Natural killer cell treated with Interleukin-12 subunit alpha and Interleukin-12 subunit beta and Interleukin-15 and Interleukin-18, amount 100 ng/mL, for 72 hours (primary cell): Measurements from ENCODE around the gene MORC1. TPM values are rescaled to one million over a fixed set of nuclear protein-coding genes. Genes with fewer than 3 reads are reported as not detected.

Experiments
- ATAC-seq, 2 donors: fragments of 150-1000 bp; cut with Tn5 transposase in 1 of 2; sonication (Bioruptor Pico), chemical (Tn5 transposase) in 1 of 2; 2 replicates each; pipeline ENCODE4 v1.10.0; 2021
- DNase-seq: peaks from one replicate; pipeline ENCODE4 v3.0.0; 2022; ENCODE audit warnings: low spot score
- H3K27ac Mint-ChIP-seq, 2 donors: 1 replicate in 1 of 2; 2 replicates in 1 of 2; pipeline ENCODE4 v1.8.0; 2022; ENCODE audit warnings: mixed read lengths in 2 of 2, mild to moderate bottlenecking in 1 of 2, moderate library complexity in 1 of 2
- H3K27me3 Mint-ChIP-seq, 2 donors: 1 replicate in 1 of 2; 2 replicates in 1 of 2; pipeline ENCODE4 v1.8.0; 2022; ENCODE audit warnings: mixed read lengths in 2 of 2
- H3K36me3 Mint-ChIP-seq: one replicate; pipeline ENCODE4 v1.8.0; 2022; ENCODE audit warnings: mixed read lengths
- H3K4me1 Mint-ChIP-seq, 2 donors: 1 replicate in 1 of 2; 2 replicates in 1 of 2; pipeline ENCODE4 v1.8.0; 2022; ENCODE audit warnings: low read depth in 2 of 2, mixed read lengths in 2 of 2, mild to moderate bottlenecking in 1 of 2
- H3K4me3 Mint-ChIP-seq: one replicate; pipeline ENCODE4 v1.8.0; 2022; ENCODE audit warnings: mixed read lengths
- H3K9me3 Mint-ChIP-seq: 2 replicates; pipeline ENCODE4 v1.8.0; 2022; ENCODE audit warnings: mixed read lengths
- total RNA-seq, 2 donors: library from RNA; stranded (reverse); gene quantifications; one replicate each; pipeline ENCODE4 v1.2.3, GENCODE V29; 2022

Gene MORC1
- total RNA-seq, 2 donors from 2014 or later, result not detected

DNA sequence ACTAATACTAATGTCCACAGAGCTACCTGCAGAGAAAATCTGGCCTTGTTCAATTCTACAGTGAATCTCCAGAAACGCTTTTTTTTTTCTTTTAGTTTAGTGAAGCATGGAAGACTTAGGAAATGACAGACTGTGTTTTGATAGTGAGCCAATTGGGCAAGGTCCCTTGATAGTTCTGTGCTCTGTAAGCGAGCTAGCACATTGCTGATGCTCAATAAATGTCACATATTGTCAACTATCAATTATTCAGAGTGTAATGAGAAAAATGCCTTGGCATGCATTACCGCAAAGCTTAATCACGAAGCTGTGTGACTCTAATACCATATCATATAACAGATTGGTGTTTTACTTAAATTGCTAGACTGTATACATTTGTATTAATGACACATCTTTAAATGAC lies 13.3 kb upstream of the MORC1 start:
- Mint-ChIP-seq H3K9me3 (peaks cover 5% of the 10 kb centered on the region), H3K27ac (no peak overlapping the region), H3K36me3 (no peaks in the 10 kb centered on the region), H3K4me3 (no peak overlapping the region), H3K4me1 (no peaks in the 10 kb centered on the region), H3K27me3 (no peaks in the 10 kb centered on the region)
- no peak for DNase-seq
- no peak for ATAC-seq

DNA sequence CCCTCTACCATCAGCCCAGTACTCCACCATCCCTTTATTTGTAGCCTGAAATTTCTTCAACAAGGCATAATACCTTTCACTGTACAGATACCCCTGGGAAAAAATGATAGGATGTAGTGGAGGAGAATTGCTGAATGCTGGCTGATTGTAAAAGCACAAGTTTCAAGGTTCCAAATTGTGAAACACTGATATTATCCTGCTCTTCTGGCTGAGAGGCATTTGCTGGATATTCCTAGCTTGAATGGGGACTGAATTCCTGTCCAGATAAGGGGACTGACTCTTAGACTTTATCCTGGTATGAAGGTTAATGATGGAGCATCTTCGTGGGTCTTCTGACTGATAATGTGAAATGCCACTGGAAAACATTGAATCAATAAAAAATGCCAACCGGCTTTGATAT lies 9.6 kb upstream of the MORC1 start:
- DNase-seq (no peak), ATAC-seq (no peak)
- Mint-ChIP-seq H3K4me3 (no peak overlapping the region), H3K4me1 (no peaks in the 10 kb centered on the region), H3K27ac (no peak overlapping the region), H3K9me3 (peaks cover 9% of the 10 kb centered on the region), H3K27me3 (no peaks in the 10 kb centered on the region), H3K36me3 (no peaks in the 10 kb centered on the region)

DNA sequence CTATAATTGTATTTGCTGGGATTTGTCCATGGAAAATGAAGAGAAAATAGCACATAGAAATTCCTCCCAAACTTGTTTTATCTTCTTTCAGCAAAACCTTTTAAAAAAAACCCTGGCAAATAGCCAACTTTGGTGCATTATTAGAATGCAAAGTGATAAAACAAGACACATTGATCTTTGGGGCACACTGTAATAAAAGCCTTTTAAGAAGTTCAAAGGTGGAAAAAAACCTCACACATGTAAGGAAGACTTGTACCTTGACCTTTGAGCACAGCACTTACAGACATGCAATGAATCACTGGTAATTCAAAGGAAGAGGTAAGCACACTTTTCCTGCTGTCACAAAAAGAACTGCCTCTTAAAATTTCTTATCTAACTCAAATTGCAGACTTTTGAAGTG lies 8.0 kb upstream of the MORC1 start:
- no peaks in the 10 kb centered on the region for H3K36me3 Mint-ChIP-seq
- DNase-seq (no peak), ATAC-seq (no peak)
- no peak overlapping the region for H3K4me3 Mint-ChIP-seq
- H3K27me3 Mint-ChIP-seq, result no peaks in the 10 kb centered on the region
- peaks cover 9% of the 10 kb centered on the region for H3K9me3 Mint-ChIP-seq
- no peaks in the 10 kb centered on the region for H3K4me1 Mint-ChIP-seq
- no peak overlapping the region for H3K27ac Mint-ChIP-seq

- peaks cover 4% of the 10 kb centered on the region for H3K9me3 Mint-ChIP-seq
- no peaks in the 10 kb centered on the region for H3K36me3 Mint-ChIP-seq
- H3K4me3 Mint-ChIP-seq, result no peak overlapping the region
- no peaks in the 10 kb centered on the region for H3K4me1 Mint-ChIP-seq
- H3K27ac Mint-ChIP-seq, result no peak overlapping the region
- no peaks in the 10 kb centered on the region for H3K27me3 Mint-ChIP-seq
- ATAC-seq (no peak), DNase-seq (no peak)
Measured at GRCh38 chr3:109122690-109123089, 4.8 kb upstream of the MORC1 start.

- ATAC-seq, result no peak
- H3K9me3 Mint-ChIP-seq, result peaks cover 4% of the 10 kb centered on the region
- H3K36me3 Mint-ChIP-seq, result no peaks in the 10 kb centered on the region
- no peaks in the 10 kb centered on the region for H3K4me1 Mint-ChIP-seq
- no peak overlapping the region for H3K27ac Mint-ChIP-seq
- H3K4me3 Mint-ChIP-seq, result no peak overlapping the region
- no peak for DNase-seq
- peaks cover 2 to 7% of the 10 kb centered on the region in 2 donors for H3K27me3 Mint-ChIP-seq
Measured at GRCh38 chr3:109118584-109118983, 650 bp upstream of the MORC1 start.

- H3K4me1 Mint-ChIP-seq, result no peaks in the 10 kb centered on the region
- no peak overlapping the region for H3K27ac Mint-ChIP-seq
- ATAC-seq, result no peak
- H3K4me3 Mint-ChIP-seq, result no peak overlapping the region
- peaks cover 4 to 7% of the 10 kb centered on the region in 2 donors for H3K27me3 Mint-ChIP-seq
- H3K36me3 Mint-ChIP-seq, result no peaks in the 10 kb centered on the region
- DNase-seq, result no peak
- H3K9me3 Mint-ChIP-seq, result no peaks in the 10 kb centered on the region
Measured at GRCh38 chr3:109116031-109116430, 1.9 kb downstream of the MORC1 start.

DNA sequence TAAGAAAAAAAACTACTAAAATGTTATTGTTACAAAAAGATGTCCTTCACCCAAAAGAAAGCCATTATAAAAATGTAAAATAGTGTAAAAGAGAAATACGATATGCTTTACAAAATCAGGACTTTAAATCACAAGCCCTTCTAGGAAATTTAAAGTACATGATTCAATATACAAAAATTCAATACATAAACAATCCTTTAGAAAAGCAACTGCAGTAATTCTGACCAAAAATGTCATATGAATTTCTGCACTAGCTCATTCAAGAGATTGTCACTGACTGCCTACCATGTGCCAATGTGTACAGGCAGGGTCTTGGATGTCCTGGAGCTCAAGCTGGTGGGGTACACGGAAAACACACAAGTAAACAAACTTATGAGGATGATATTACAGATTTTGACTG lies 2.5 kb downstream of the MORC1 start:
- ATAC-seq, result no peak
- Mint-ChIP-seq H3K4me3 (no peak overlapping the region), H3K4me1 (no peaks in the 10 kb centered on the region), H3K36me3 (no peaks in the 10 kb centered on the region), H3K27ac (no peak overlapping the region), H3K9me3 (no peaks in the 10 kb centered on the region), H3K27me3 (peaks cover 4 to 7% of the 10 kb centered on the region in 2 donors)
- no peak for DNase-seq

DNA sequence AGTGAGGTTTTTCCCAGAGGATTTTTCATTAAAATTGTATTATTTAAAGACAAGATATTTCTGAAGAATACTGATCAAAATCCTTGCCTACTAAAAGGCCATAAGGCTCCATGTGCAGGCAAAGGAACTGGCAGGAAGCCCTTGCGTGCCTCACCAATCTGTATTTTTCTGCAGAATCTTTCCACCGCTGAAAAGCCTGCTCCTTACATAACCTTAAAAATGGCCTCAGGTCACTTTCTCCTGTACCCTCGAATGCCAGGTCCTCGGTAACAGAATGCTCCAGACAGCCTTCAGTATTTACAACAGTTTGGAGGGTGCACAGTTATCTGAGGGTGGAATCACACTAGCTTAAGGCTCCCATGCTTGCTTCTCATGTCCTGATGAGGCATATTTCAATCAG lies 3.2 kb downstream of the MORC1 start:
- ATAC-seq (no peak), DNase-seq (no peak)
- Mint-ChIP-seq H3K4me3 (no peak overlapping the region), H3K36me3 (no peaks in the 10 kb centered on the region), H3K9me3 (no peaks in the 10 kb centered on the region), H3K27me3 (peaks cover 4 to 7% of the 10 kb centered on the region in 2 donors), H3K4me1 (no peaks in the 10 kb centered on the region), H3K27ac (no peak overlapping the region)

DNA sequence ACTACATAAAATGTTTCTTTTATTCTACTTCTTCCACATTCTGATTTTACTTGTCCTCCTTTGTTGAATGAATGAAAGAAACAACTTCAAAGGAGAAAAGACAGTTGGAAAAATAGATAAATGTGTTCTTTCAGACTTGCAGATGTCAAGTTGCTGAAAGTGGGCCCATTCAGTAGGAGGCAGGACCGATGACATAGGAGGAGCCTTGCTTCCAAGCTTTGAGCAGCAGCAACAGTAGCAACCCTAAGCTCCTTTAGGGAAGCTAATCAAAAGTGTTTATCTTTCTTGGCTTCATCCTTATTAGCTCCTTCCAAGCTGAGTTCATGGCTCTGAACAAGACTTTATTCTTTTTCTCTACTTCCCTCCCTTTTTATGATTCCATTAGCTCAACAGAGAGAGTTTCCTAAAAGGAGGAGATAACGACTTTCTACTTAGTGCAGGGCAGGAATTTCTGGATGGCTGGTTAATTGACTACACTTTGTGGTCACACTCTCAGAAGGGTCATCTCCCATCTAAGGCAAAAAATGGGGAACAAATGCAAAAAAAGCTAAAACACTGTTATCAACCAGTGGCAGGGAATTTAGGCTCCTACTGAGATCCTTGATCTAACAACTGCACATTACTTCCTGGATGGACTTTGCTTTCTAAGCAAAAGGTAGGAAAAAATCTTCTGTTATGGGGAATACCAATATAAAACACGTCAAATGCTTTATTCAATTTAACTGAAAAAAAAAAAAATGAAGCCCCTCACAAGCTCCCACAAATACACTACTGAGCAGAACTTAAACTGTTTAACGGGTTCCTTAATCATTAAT lies 4.8 kb downstream of the MORC1 start:
- no peaks in the 10 kb centered on the region for H3K36me3 Mint-ChIP-seq
- H3K4me3 Mint-ChIP-seq, result no peak overlapping the region
- no peaks in the 10 kb centered on the region for H3K4me1 Mint-ChIP-seq
- ATAC-seq, result no peak
- peaks cover 4 to 7% of the 10 kb centered on the region in 2 donors for H3K27me3 Mint-ChIP-seq
- H3K9me3 Mint-ChIP-seq, result no peaks in the 10 kb centered on the region
- no peak overlapping the region for H3K27ac Mint-ChIP-seq
- no peak for DNase-seq

- H3K9me3 Mint-ChIP-seq, result peaks cover 4% of the 10 kb centered on the region
- no peak for DNase-seq
- H3K27ac Mint-ChIP-seq, result no peak overlapping the region
- no peak overlapping the region for H3K4me3 Mint-ChIP-seq
- no peaks in the 10 kb centered on the region for H3K4me1 Mint-ChIP-seq
- no peak for ATAC-seq
- peaks cover 9% of the 10 kb centered on the region in 2 donors for H3K27me3 Mint-ChIP-seq
- H3K36me3 Mint-ChIP-seq, result no peaks in the 10 kb centered on the region
Measured at GRCh38 chr3:109109574-109109973, 8.4 kb downstream of the MORC1 start.

DNA sequence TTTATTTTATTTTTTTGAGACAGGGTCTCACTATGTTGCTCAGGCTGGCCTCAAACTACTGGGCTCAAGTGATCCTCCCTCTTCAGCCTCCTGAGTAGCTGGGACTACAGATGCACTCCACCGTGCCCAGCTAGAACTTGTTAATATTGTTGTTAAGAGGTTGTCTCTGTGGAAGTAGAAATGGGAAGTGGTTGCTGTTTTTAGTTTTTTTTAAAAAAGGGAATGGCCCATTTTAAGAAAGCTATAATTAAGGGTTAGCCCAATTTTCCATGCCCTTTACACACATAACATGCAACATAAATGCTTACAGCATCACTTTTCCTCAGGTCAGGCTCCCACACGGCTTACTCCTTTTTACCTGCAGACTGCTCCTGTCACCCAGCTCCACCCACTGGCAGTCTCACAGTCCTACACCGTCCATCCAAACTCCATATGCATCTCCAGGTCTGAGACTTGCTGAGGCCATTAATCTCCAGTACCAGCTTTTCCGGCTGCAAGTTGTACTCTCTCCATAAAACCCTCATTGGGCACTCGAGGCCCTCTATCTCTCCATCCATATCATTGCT lies 19.8 kb downstream of the MORC1 start:
- DNase-seq (no peak), ATAC-seq (peak in 1 of 2 donors; percentile 9)
- no peaks in the 10 kb centered on the region for H3K36me3 Mint-ChIP-seq
- no peaks in the 10 kb centered on the region for H3K9me3 Mint-ChIP-seq
- no peaks in the 10 kb centered on the region for H3K4me1 Mint-ChIP-seq
- peaks cover 8 to 13% of the 10 kb centered on the region in 2 donors for H3K27me3 Mint-ChIP-seq
- no peak overlapping the region for H3K27ac Mint-ChIP-seq
- no peak overlapping the region for H3K4me3 Mint-ChIP-seq

GRCh38 chr3:109095166-109095565 lies 22.8 kb downstream of the MORC1 start:
- ATAC-seq, result no peak
- H3K9me3 Mint-ChIP-seq, result no peaks in the 10 kb centered on the region

DNA sequence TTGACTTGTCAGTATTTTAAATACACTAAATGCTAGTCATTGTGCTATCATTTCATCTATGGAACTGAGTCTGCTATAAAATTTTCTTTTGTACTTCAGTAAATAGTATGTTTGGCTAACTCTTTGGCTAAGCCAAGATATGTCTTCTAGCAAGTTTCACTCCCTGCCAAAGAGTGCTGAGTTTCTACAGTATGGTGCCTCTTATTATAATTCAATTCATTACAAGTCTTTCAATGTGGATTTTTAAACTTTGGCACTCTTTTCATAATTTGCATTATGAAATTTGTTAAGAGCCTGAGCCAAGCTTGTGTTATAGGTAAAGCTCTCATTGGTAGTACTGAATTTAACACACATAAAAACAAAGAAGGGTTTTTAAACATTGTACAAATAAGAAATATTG lies 24.4 kb downstream of the MORC1 start:
- H3K27me3 Mint-ChIP-seq, result peaks cover 7 to 8% of the 10 kb centered on the region in 2 donors
- H3K36me3 Mint-ChIP-seq, result no peaks in the 10 kb centered on the region
- DNase-seq (no peak), ATAC-seq (no peak)
- H3K4me3 Mint-ChIP-seq, result no peak overlapping the region
- no peaks in the 10 kb centered on the region for H3K4me1 Mint-ChIP-seq
- H3K27ac Mint-ChIP-seq, result no peak overlapping the region
- no peaks in the 10 kb centered on the region for H3K9me3 Mint-ChIP-seq

More at GRCh38 chr3:109095166-109095565, 22.8 kb downstream of the MORC1 start:
- H3K27ac Mint-ChIP-seq, result no peak overlapping the region
- DNase-seq, result no peak
- no peaks in the 10 kb centered on the region for H3K36me3 Mint-ChIP-seq
- H3K4me3 Mint-ChIP-seq, result no peak overlapping the region
- no peaks in the 10 kb centered on the region for H3K4me1 Mint-ChIP-seq
- H3K27me3 Mint-ChIP-seq, result peaks cover 7 to 8% of the 10 kb centered on the region in 2 donors

- ATAC-seq, result no peak
- Mint-ChIP-seq H3K27me3 (peaks cover 0 to 6% of the 10 kb centered on the region in 2 donors), H3K36me3 (no peaks in the 10 kb centered on the region), H3K9me3 (no peaks in the 10 kb centered on the region), H3K27ac (no peak overlapping the region), H3K4me1 (no peaks in the 10 kb centered on the region), H3K4me3 (no peak overlapping the region)
- DNase-seq, result no peak
Measured at GRCh38 chr3:109091846-109092245, 26.1 kb downstream of the MORC1 start.
